ENCODE data around the gene BCAS3.
"Not testable (repeated sequence)": the region's sequence is repeated elsewhere in the genome, so short reads cannot be mapped to it uniquely, and the experiment has no call there.

DNA sequence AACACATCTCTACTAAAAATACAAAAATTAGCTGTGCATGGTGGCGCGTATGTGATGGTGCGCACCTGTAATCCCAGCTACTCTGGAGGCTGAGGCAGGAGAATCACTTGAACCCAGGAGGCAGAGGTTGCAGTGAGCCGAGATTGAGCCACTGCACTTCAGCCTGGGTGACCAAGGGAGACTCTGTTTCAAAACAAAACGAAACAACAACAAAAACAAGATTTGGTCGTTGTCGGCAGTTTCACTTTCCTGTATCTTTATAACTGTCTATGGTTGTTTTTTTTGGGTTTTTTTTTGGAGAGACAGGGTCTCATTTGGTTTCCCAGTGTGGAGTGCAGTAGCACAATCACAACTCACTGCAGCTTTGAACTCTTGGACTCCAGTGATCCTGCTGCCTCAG is 8.9 kb upstream of the BCAS3 start:
- TF ChIP-seq CTCF, POLR2A, POLR2AphosphoS5 (IDR thresholded peaks at IDR 0.05): not testable (repeated sequence)
